Measurements from ENCODE around the gene KCNJ9. TPM values are rescaled to one million over a fixed set of nuclear protein-coding genes. Genes with fewer than 3 reads are reported as not detected.

KCNJ9 gene
- total RNA-seq, 3 donors from 2014 or later = 0.47 TPM; not detected in 2

- intact Hi-C loops (cut with DNase I, micrococcal nuclease) = no loop called here
- ATAC-seq = no peak
- H3K4me3 ChIP-seq = no peak overlapping the region
Observed at GRCh38 chr1:160118928-160119327, 37.6 kb downstream of the KCNJ9 start.

GRCh38 chr1:160120797-160121196 lies 39.5 kb downstream of the KCNJ9 start:
- no peaks in the 10 kb centered on the region for H3K4me1 ChIP-seq (ENCODE audit: low read depth)

More at GRCh38 chr1:160118928-160119327, 37.6 kb downstream of the KCNJ9 start:
- Histone ChIP-seq H3K9me3 (no peaks in the 10 kb centered on the region), H3K4me1 (ENCODE audit: low read depth) (no peaks in the 10 kb centered on the region), H3K36me3 (ENCODE audit: low read depth) (no peaks in the 10 kb centered on the region)
- TF ChIP-seq CTCF (IDR thresholded peaks at IDR 0.05) = no peak
- DNase-seq = no peak

GRCh38 chr1:160121388-160121787 lies 40.0 kb downstream of the KCNJ9 start:
- Histone ChIP-seq H3K36me3 (ENCODE audit: low read depth) (no peaks in the 10 kb centered on the region), H3K4me3 (no peak overlapping the region), H3K4me1 (ENCODE audit: low read depth) (no peaks in the 10 kb centered on the region), H3K9me3 (no peaks in the 10 kb centered on the region)
- ATAC-seq (no peak), DNase-seq (no peak)
- intact Hi-C loops (cut with DNase I, micrococcal nuclease) = no loop called here
- no peak for TF ChIP-seq CTCF (IDR thresholded peaks at IDR 0.05)

More at GRCh38 chr1:160120797-160121196, 39.5 kb downstream of the KCNJ9 start:
- TF ChIP-seq CTCF (IDR thresholded peaks at IDR 0.05) = no peak
- ATAC-seq (no peak), DNase-seq (no peak)
- intact Hi-C loops (cut with DNase I, micrococcal nuclease) = no loop called here
- H3K9me3 ChIP-seq = no peaks in the 10 kb centered on the region
- H3K4me3 ChIP-seq = no peak overlapping the region
- H3K36me3 ChIP-seq (ENCODE audit: low read depth) = no peaks in the 10 kb centered on the region

- TF ChIP-seq CTCF (IDR thresholded peaks at IDR 0.05) = no peak
- Histone ChIP-seq H3K36me3 (ENCODE audit: low read depth) (no peaks in the 10 kb centered on the region), H3K4me1 (ENCODE audit: low read depth) (no peaks in the 10 kb centered on the region), H3K9me3 (no peaks in the 10 kb centered on the region), H3K4me3 (no peak overlapping the region)
- DNase-seq (no peak), ATAC-seq (no peak)
- intact Hi-C loops (cut with DNase I, micrococcal nuclease) = no loop called here
Observed at GRCh38 chr1:160122978-160123495, 41.7 kb downstream of the KCNJ9 start.

- ATAC-seq (no peak), DNase-seq (no peak)
- H3K4me1 ChIP-seq (ENCODE audit: low read depth) = no peaks in the 10 kb centered on the region
- H3K9me3 ChIP-seq = no peaks in the 10 kb centered on the region
- no peaks in the 10 kb centered on the region for H3K36me3 ChIP-seq (ENCODE audit: low read depth)
- H3K4me3 ChIP-seq = no peak overlapping the region
- intact Hi-C loops (cut with DNase I, micrococcal nuclease) = no loop called here
- no peak for TF ChIP-seq CTCF (IDR thresholded peaks at IDR 0.05)
Observed at GRCh38 chr1:160123726-160124125, 42.4 kb downstream of the KCNJ9 start.

All from mucosa of descending colon (tissue), 3 donors.